ENCODE measurements around the gene SENP3. TPM values are rescaled to one million over a fixed set of nuclear protein-coding genes. Genes with fewer than 3 reads are reported as not detected.

Gene SENP3
- total and polyA plus RNA-seq, 2 of the 13 experiments (the other 11 are each of a cell fraction or from before 2014, with no cell fraction given): 55.8 to 75.4 TPM

DNA sequence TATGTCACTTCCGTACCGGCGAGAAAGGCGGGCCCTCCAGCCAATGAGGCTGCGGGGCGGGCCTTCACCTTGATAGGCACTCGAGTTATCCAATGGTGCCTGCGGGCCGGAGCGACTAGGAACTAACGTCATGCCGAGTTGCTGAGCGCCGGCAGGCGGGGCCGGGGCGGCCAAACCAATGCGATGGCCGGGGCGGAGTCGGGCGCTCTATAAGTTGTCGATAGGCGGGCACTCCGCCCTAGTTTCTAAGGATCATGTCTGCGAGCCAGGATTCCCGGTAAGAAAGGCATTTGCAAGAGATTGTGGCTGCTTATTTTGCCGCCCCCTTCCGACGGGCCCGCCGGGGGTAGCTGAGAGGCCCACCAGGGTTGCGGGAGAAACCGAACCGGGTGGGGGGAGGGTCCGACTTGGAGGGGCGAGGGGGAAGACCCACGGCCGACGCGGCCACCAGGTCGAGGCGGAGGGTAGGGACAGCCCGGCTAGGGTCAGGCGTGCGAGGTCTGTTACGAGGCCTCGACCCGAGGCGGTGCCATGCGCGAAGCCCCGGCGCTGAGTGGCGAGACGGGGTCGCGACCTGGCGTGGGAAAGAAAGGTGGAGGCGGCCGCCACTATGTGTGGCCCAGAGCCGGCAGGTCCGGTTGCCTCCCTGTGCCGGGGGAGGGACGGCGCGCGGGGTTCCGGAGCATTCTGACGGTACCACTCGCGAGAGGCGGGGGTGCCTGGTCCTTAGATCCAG, 11.0 kb downstream of the SENP3 start (continued):
- TF ChIP-seq, protein P1, sequence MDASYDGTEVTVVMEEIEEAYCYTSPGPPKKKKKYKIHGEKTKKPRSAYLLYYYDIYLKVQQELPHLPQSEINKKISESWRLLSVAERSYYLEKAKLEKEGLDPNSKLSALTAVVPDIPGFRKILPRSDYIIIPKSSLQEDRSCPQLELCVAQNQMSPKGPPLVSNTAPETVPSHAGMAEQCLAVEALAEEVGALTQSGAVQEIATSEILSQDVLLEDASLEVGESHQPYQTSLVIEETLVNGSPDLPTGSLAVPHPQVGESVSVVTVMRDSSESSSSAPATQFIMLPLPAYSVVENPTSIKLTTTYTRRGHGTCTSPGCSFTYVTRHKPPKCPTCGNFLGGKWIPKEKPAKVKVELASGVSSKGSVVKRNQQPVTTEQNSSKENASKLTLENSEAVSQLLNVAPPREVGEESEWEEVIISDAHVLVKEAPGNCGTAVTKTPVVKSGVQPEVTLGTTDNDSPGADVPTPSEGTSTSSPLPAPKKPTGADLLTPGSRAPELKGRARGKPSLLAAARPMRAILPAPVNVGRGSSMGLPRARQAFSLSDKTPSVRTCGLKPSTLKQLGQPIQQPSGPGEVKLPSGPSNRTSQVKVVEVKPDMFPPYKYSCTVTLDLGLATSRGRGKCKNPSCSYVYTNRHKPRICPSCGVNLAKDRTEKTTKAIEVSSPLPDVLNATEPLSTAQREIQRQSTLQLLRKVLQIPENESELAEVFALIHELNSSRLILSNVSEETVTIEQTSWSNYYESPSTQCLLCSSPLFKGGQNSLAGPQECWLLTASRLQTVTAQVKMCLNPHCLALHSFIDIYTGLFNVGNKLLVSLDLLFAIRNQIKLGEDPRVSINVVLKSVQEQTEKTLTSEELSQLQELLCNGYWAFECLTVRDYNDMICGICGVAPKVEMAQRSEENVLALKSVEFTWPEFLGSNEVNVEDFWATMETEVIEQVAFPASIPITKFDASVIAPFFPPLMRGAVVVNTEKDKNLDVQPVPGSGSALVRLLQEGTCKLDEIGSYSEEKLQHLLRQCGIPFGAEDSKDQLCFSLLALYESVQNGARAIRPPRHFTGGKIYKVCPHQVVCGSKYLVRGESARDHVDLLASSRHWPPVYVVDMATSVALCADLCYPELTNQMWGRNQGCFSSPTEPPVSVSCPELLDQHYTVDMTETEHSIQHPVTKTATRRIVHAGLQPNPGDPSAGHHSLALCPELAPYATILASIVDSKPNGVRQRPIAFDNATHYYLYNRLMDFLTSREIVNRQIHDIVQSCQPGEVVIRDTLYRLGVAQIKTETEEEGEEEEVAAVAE (CRISPR knock-in tag; IDR thresholded peaks at IDR 0.05; ENCODE audit: borderline replicate concordance): no peak
- TF ChIP-seq ZNF484 (CRISPR knock-in tag; IDR thresholded peaks at IDR 0.05; ENCODE audit: borderline replicate concordance, low read depth) (no peak), TBX3 (IDR thresholded peaks at IDR 0.05; ENCODE audit: borderline replicate concordance) (0 out of 2 replicates have a peak, but pooled peaks have one; percentile 5), ZNF17 (CRISPR knock-in tag; IDR thresholded peaks at IDR 0.05) (no peak; the same call in 1 of the 2 replicates), ZNF720 (CRISPR knock-in tag; IDR thresholded peaks at IDR 0.05) (no peak), ZNF225 (CRISPR knock-in tag; IDR thresholded peaks at IDR 0.05) (peak; percentile 39; the same call in 1 of the 2 replicates), HDAC1 (CRISPR knock-in tag; IDR thresholded peaks at IDR 0.05) (no peak; the same call in none of the 2 replicates), HMG20A (CRISPR knock-in tag; IDR thresholded peaks at IDR 0.05; ENCODE audit: borderline replicate concordance) (no peak)
- TF ChIP-seq, protein P2, sequence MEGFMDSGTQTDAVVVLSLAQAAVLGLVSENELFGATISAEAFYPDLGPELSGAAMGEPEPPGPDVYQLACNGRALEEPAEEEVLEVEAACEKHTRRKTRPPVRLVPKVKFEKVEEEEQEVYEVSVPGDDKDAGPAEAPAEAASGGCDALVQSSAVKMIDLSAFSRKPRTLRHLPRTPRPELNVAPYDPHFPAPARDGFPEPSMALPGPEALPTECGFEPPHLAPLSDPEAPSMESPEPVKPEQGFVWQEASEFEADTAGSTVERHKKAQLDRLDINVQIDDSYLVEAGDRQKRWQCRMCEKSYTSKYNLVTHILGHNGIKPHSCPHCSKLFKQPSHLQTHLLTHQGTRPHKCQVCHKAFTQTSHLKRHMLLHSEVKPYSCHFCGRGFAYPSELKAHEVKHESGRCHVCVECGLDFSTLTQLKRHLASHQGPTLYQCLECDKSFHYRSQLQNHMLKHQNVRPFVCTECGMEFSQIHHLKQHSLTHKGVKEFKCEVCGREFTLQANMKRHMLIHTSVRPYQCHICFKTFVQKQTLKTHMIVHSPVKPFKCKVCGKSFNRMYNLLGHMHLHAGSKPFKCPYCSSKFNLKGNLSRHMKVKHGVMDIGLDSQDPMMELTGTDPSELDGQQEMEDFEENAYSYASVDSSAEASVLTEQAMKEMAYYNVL (CRISPR knock-in tag; IDR thresholded peaks at IDR 0.05; ENCODE audit: borderline replicate concordance): peak; percentile 77; the same call in 1 of the 2 replicates
- TF ChIP-seq, protein P3, sequence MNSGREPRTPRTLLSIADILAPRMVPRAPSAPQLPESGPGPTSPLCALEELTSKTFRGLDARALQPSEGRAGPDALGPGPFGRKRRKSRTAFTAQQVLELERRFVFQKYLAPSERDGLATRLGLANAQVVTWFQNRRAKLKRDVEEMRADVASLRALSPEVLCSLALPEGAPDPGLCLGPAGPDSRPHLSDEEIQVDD (CRISPR knock-in tag; IDR thresholded peaks at IDR 0.05; ENCODE audit: borderline replicate concordance): no peak
- TF ChIP-seq, protein P4, sequence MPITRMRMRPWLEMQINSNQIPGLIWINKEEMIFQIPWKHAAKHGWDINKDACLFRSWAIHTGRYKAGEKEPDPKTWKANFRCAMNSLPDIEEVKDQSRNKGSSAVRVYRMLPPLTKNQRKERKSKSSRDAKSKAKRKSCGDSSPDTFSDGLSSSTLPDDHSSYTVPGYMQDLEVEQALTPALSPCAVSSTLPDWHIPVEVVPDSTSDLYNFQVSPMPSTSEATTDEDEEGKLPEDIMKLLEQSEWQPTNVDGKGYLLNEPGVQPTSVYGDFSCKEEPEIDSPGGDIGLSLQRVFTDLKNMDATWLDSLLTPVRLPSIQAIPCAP (CRISPR knock-in tag; IDR thresholded peaks at IDR 0.05; ENCODE audit: low read depth): no peak; the same call in 1 of the 2 replicates
- TF ChIP-seq, protein P5, sequence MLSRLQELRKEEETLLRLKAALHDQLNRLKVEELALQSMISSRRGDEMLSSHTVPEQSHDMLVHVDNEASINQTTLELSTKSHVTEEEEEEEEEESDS (CRISPR knock-in tag; IDR thresholded peaks at IDR 0.05; ENCODE audit: borderline replicate concordance): peak; percentile 22; the same call in 1 of the 2 replicates
- TF ChIP-seq, protein P6, sequence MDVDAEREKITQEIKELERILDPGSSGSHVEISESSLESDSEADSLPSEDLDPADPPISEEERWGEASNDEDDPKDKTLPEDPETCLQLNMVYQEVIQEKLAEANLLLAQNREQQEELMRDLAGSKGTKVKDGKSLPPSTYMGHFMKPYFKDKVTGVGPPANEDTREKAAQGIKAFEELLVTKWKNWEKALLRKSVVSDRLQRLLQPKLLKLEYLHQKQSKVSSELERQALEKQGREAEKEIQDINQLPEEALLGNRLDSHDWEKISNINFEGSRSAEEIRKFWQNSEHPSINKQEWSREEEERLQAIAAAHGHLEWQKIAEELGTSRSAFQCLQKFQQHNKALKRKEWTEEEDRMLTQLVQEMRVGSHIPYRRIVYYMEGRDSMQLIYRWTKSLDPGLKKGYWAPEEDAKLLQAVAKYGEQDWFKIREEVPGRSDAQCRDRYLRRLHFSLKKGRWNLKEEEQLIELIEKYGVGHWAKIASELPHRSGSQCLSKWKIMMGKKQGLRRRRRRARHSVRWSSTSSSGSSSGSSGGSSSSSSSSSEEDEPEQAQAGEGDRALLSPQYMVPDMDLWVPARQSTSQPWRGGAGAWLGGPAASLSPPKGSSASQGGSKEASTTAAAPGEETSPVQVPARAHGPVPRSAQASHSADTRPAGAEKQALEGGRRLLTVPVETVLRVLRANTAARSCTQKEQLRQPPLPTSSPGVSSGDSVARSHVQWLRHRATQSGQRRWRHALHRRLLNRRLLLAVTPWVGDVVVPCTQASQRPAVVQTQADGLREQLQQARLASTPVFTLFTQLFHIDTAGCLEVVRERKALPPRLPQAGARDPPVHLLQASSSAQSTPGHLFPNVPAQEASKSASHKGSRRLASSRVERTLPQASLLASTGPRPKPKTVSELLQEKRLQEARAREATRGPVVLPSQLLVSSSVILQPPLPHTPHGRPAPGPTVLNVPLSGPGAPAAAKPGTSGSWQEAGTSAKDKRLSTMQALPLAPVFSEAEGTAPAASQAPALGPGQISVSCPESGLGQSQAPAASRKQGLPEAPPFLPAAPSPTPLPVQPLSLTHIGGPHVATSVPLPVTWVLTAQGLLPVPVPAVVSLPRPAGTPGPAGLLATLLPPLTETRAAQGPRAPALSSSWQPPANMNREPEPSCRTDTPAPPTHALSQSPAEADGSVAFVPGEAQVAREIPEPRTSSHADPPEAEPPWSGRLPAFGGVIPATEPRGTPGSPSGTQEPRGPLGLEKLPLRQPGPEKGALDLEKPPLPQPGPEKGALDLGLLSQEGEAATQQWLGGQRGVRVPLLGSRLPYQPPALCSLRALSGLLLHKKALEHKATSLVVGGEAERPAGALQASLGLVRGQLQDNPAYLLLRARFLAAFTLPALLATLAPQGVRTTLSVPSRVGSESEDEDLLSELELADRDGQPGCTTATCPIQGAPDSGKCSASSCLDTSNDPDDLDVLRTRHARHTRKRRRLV (CRISPR knock-in tag; IDR thresholded peaks at IDR 0.05): no peak
